HG02798 (cell line): ENCODE data around the gene AATK.
"Not testable (repeated sequence)": the region's sequence is repeated elsewhere in the genome, so short reads cannot be mapped to it uniquely, and the experiment has no call there.

ENCODE experiments used
- ATAC-seq: cut with Tn5 transposase; IDR thresholded peaks from one replicate; pipeline ENCODE4 v1.9.1; 2021; ENCODE audit warnings: mild to moderate bottlenecking; ENCODE audit not compliant: unreplicated experiment, poor library complexity

Gene AATK

DNA sequence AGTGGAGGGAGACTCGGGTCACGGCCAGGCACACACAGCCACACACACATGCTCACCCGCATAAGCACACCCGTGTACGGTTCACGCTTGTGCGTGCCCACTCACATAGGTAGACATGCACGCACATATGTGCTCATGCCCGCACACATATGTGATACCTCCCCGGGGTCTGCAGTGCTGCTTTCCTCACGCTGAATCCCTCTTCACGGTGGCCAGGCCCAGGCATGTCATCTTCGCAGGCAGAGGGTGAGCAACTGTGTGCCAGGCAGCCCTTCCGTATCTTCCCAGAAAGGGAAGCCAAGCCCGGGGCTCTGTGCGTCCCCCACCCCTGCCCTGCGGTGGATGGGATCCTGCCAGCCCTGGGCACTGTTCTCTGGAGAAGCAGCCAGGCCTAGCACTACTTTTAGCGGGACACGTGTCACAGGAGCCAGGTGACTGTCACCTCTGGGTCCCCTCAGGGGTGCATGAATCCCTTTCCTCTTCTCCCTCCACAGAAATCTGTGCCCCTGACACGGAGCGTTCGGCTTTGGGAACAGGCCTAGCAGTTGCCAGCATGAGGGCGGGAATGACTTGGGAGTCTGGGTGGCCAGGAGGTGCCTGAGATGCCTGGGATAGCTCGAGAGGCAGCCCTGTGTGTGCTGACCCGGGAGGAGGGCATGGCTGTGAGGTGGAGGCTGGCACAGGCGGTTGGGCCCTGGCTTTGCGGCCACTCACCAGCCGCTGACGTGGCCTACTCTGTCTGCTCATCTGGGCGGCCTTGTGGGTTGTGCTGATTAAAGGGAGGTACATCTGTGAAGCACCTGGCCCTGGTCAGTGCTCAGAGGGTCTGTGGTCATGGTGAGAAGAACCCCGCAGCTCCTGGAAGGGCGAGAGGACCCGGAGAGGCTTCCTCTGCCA, 83.6 kb downstream of the AATK start:
- ATAC-seq = no peak

DNA sequence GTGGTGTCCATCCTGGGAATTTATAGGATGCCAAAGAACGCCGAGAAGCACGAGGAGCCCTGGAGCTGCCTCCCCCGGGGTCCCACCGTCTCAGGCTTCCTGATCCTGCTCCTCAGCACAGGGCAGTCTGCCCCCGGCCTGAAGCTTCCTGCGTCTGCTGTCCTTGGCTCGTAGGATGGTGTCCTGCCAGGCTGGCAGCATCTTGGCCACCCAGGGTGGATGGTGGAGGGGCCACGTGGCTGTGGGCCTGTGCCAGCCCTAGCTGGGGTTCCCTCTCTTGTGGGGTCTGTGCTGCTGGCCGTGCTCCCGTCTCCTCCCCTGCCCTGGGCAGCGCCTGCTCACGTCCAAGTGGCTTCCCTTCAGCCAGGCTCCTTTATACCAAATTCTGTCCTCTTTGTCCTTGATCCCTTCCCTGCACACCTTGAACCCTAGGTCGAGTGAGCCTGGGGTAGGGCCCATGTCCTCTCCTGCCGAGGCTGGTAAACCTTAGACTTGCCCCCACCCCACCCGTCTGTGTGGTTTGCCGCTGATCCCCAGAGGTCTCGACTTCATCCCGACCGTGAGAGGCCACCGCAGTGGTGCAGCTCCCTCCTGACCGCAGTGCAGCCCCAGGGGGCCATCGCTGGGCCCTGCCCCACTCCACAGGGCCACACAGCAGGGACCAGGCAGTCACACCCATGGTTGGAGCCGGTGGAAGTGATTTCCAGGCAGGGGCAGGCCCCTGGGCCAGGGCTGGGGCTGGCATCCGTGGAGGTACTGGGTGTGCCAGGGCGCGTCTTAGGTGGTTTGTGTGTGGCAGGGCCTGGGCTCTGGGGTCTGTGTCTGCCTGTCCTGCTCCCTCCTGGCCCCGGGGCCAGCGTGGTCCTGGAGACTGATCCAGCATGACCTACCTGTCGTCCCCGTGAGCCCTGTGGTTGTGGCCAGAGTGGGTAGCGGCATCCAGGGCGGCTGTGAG, 84.5 kb downstream of the AATK start:
- ATAC-seq = no peak

DNA sequence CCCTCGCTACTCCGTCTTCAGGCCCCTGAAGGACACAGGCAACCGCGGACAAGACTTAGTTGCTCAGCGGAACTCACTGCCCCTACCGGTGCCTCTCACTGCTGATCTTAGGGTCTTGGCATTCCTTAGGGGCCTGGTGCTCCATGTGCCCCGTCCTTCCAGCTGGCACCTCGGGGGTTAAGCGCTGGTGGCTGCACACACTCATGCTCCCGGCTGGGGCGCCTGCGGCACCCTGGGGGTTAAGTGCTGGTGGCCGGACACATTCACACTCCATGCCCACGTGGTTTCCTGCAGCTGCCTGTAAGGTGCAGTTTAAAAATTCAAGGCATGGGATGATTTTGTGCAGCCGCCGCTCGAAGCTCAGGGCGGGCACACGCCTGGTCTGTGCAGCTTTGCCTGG, 86.0 kb downstream of the AATK start:
- ATAC-seq = no peak

DNA sequence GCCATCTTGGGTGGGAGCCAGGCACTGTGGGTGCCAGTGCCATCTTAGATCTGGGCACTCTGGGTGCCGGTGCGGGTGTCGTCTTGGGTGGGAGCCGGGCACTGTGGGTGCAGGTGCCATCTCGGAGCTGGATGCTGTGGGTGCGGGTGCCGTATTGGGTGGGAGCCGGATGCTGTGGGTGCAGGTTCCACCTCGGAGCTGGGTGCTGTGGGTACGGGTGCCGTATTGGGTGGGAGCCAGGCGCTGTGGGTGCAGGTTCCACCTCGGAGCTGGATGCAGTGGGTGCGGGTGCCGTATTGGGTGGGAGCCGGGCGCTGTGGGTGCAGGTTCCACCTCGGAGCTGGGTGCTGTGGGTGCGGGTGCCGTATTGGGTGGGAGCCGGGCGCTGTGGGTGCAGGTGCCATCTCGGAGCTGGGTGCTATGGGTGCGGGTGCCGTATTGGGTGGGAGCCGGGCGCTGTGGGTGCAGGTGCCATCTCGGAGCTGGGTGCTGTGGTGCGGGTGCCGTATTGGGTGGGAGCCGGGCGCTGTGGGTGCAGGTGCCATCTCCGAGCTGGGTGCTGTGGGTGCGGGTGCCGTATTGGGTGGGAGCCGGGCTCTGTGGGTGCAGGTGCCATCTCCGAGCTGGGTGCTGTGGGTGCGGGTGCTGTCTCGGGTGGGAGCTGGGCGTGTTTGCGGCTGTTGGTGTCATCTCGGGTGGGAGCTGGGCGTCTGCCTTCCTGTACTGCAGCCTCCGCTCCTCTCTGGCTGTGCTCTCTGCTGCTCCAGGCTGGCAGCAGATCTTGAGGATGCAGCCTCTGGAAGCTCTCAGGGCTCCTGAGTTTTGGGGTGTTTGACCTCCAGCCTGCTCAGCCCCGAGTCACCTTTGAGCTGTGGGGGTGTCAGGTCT, 87.8 kb downstream of the AATK start:
- not testable (repeated sequence) for ATAC-seq

DNA sequence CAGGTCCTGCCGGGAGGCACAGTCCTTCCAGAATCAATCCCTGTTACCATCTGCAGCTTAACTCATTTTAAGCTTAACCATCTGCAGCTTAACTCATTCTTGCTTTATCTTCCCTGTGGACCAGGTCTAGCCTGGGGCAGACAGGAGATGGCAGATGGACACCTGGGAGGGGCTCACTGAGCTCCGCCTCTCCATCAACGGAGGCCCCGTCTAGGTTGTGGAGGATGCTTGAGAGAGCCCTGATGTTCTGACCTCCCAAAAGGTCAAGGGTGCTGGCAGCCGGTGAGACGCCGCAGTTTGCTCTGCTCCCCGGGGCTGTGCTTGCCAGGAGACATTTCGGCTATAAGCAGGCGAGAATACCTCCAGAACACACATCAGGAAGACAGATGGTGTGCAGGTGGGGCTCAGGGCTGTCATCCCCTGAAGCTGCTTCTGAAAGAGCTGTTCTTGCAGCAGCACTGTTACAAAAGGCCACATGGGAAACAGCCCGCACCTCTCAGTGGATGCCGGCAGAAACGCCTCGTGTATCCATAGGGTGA, 89.8 kb downstream of the AATK start:
- ATAC-seq = no peak

DNA sequence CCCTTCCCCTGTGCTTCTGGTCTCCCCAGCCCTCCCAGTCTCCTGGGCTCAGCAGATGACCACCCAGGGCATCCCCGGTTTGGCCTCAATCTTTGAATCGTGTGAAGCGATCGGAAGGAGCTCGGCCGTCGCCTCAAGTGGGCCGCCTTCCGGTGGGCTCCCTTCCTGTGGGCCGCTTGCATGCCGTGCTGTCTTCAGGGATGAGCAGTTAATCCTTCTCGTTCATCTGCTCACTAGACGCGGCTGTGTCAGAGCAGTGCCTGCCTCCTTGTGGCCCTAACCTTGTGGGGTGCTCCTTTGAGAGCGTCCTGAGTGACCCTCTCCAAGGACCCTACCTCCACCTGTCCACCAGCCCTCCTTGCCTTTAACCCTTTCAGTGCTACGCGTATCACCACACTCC, 90.7 kb downstream of the AATK start:
- ATAC-seq = no peak

DNA sequence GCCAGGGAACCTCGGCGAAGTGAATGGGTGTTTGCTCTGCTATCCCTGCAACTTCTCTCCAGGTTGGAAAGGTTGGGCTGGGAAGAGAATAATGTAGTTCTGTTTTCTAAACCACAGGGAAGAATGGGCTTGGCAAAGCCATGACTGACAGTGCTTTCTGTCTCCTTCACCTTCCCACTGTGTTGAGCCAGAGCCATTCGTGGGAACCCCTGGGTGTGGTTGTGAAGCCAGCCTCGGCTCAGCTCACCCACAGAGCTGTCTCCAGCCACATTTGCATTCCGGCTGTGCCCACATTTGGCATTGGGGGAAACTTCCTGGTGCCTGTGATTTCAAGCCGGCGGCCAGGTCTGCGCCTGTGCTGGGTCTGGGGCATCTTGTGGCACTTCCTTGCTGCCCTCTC, 91.1 kb downstream of the AATK start:
- ATAC-seq = no peak

DNA sequence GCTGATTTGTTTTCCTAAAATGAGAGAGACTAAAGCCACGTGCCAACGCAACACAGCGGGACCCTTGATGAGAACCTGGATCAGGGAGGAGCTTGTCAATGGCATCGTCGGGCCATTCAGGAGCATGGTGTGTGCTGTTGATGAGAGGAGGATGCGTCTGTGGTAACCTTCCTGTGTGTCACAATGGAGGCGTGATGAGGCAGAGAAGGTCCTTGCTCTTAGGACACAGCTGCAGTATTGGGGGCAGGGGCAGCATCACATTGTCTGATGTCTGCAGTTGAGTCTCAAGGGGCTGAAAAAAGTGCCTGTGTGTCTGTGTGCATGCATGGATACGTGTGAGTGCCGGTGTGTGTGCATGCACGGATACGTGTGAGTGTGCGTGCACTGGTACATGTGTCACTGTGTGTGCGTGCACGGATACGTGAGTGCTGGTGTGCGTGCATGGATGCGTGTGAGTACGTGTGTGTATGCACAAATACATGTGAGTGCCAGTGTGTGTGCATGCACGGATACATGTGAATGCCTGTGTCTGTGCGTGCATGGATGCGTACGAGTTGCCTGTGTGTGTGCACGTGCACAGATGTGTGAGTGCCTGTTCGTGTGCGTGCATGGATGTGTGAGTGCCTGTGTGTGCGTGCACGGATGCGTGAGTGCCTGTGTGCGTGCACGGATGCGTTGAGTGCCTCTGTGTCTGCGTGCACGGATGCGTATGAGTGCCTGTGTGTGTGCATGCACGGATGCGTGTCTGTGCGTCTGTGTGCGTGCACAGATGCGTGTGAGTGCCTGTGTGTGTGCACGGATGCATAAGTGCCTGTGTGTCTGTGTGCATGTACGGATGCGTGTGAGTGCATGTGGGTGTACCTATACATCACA, 91.8 kb downstream of the AATK start:
- ATAC-seq = no peak

DNA sequence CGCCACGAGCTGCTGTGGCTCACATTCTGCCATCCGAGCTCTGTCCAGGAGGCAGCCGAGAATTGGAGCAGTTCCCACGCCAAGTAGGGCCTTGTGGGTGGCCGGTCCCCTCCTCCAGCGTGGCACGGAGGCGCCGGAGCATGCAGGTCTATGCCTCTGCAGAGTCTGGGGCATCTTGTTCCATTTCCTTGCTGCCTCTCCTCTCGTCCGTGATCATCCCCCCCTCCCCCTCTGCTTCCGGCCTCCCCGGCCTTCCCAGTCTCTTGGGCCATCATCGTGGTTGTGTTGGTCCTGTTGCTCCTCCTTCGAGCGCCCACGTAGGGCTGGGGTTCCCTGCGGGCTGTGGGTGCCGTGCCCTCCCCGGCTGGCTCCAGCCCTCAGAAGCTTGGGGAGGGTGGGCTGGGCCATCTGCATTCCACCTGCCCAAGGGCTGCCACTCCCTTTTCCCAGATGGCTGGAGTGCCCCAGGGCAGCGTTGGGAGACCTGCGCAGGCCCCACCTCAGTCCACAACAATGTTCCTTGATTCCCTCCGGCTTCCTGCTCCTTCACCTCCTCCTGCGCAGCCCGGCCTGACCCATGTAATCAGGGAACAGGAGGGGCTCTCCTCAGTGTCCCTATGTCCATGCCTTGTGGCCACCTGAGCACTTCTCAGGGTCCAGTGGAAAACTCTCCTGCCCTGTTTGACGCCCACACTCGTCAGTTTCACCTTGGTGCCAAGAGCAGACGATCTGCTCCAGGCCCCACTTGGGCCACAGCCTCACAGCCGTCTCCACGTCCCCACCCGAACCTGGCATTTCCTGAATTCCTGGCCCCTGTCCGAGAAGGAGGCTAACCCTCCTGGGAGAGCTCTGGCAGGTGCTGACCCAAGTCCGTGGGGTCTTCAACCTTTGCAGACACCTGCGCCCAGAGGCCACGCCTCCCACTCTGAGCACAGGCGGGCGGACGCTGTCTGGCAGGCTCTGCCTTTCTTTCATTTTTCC, 94.0 kb downstream of the AATK start:
- no peak for ATAC-seq

DNA sequence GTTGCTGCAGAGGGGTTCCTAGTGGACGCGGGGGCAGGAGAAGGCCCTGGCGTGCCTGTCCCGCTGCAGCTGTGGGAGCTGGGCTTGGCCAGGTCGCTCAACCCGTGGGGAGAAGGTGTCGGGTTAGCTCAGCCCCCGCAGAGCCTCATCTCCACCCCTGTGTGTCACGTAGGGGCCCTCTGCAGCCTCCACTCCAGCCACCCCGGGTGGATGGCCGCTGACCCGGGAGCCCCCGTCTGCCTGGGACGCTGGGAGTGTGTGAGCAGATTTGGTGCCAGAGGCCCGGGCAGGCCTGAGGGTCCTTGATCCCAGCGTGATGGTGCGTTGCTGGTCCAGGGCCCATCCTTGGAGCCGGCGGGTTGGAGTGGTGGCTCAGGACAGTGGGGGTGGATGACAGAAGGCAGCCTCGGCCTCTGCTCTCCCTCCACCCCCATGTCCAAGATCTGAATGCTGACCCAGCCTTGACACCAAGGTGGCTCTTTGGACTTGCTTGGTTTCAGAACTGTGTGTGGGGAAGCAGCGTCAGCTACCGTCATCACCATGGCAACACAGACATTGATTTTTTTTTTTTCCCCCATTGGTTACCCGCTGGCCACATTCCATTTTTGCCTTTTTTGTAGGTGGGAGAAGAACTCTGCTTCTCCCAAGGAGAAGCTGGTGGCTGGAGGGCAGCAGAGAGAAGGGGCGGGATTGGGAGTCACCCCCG, 95.3 kb downstream of the AATK start:
- no peak for ATAC-seq

DNA sequence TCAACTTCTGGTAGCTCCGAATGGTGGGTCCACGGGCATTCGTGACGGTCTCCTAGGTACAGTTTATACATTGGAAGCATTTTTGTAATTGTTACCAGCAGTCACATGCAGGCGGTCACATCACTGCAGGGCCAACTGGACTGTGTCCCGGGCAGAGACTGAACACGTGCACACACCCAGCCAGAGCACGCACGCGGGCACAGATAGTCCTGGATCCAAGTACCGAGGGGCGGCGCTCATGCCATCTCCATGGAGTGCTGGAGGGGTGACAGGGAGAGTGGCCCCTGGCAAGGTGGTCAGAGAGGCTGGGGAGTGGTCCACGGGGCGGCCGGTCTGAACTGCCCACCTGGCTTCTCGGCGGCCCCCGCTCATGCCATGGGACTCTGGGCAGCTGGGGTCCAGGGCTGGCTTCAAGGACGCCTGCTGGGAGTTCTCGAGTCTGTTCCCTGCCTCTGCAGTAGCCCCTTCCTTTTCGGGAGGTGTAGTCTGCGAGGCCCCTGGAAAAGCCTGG, 96.8 kb downstream of the AATK start:
- no peak for ATAC-seq

DNA sequence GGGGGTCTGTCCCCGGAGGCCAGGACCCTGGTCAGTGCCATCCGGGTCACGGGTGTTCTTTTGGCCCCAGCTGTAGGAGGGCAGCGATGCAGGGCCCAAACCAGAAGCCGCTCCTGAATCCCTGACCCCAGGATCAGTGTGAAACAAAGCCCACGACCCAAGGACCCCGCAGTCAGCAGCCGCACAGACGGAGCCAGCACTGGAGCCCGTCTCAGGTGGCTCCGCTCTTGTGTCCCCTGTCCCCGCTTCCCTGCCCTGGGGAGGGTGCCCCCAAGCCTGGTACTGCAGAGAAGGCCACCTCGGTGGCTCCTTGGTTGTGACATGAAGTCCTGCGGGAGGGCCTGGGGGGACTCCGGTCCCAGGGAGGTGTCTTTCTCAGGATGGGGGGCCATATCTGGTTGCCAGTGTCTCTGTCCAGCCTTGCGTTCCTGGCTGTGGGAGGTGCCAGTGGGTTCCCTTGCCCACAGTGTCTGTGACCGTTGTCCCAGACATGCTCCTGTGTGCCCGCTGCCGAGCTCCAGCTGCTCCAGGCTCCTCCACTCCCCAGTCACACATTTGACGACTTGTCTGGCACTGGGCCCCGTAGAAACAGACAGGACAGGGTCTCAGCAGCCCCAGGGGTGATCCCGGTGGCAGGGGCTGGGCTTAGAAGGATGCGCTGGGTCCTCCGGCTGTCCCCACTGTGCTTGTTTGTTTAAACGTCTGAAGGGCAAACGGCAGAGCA, 97.4 kb downstream of the AATK start:
- no peak for ATAC-seq

DNA sequence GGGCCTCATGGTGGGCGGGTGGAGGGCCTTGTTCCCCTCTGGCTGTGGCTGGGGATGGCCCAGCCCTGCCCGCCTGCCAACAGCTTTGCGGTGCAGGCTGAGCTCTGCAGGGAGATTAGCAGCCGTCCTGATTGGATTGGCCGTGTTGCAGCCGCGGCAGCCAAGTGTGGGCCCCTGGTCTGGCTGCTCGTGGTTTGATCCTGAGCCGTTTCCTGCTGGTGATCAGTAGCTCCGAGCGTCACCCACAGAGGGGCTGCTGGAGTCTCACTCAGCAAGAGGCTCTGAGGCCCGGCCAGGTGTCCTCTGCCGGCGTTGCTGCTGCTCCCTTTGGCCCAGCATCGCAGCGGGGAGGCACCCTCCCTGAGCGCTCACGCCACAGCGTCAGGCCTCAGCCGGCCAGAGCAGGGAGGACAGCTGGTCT, 98.6 kb downstream of the AATK start:
- ATAC-seq = no peak
